Liver (tissue), 9 donors: ENCODE data around the gene AKNA. TPM values are rescaled to one million over a fixed set of nuclear protein-coding genes. Genes with fewer than 3 reads are reported as not detected.

Experiments used
- DNase-seq: peaks from one replicate; pipeline ENCODE4 v3.0.0-alpha.2; 2017; ENCODE audit warnings: low spot score
- H3K27ac ChIP-seq, 2 donors: one replicate each; pipeline ENCODE4 v1.7.0; 2013; ENCODE audit warnings: inconsistent platforms in 2 of 2, low read length in 2 of 2, control low read depth in 1 of 2, low read depth in 1 of 2, mild to moderate bottlenecking in 1 of 2
- H3K27me3 ChIP-seq, 4 donors: one replicate each; pipeline versions ENCODE4 v1.6.1 to v1.7.0; 2013; ENCODE audit warnings: low read length in 3 of 4, inconsistent platforms in 1 of 4, mild to moderate bottlenecking in 1 of 4, moderate library complexity in 1 of 4; ENCODE audit not compliant: control insufficient read depth in 4 of 4, insufficient read depth in 4 of 4
- H3K36me3 ChIP-seq, 4 donors: one replicate each; pipeline versions ENCODE4 v1.6.1 to v1.7.0; 2013; ENCODE audit warnings: low read length in 3 of 4, mild to moderate bottlenecking in 3 of 4, low read depth in 1 of 4, moderate library complexity in 1 of 4; ENCODE audit not compliant: control insufficient read depth in 4 of 4, insufficient read depth in 3 of 4
- H3K4me1 ChIP-seq, 4 donors: one replicate each; pipeline versions ENCODE4 v1.6.1 to v1.7.0; 2013; ENCODE audit warnings: low read length in 3 of 4, mild to moderate bottlenecking in 3 of 4, moderate library complexity in 1 of 4; ENCODE audit not compliant: control insufficient read depth in 4 of 4, insufficient read depth in 4 of 4
- H3K4me3 ChIP-seq, 3 donors: one replicate each; pipeline versions ENCODE4 v1.6.1 to v1.7.0; 2013; ENCODE audit warnings: low read length in 3 of 3, control low read depth in 1 of 3, low read depth in 1 of 3, mild to moderate bottlenecking in 1 of 3
- H3K9ac ChIP-seq, 2 donors: one replicate each; pipeline ENCODE4 v1.7.0; 2013; ENCODE audit warnings: low read length in 2 of 2, mild to moderate bottlenecking in 2 of 2, moderate library complexity in 2 of 2, control low read depth in 1 of 2, low read depth in 1 of 2
- H3K9me3 ChIP-seq, 4 donors: one replicate each; pipeline versions ENCODE4 v1.6.1 to v1.7.0; 2013; ENCODE audit warnings: low read length in 3 of 4; ENCODE audit not compliant: control insufficient read depth in 4 of 4
- CTCF ChIP-seq: fragments of 150-350 bp; IDR thresholded peaks from 2 replicates; pipeline ENCODE4 v1.5.1; 2017; ENCODE audit warnings: improper control_type of control experiment, low read depth, low read length; ENCODE audit not compliant: missing input control
- EGR1 ChIP-seq, 2 donors: IDR thresholded peaks; 2 replicates each; pipeline ENCODE4 v1.6.1; 2016 to 2018; ENCODE audit warnings: antibody characterized with exemption in 2 of 2, low read depth in 2 of 2
- FOXA1 ChIP-seq: IDR thresholded peaks from 2 replicates; pipeline ENCODE4 v1.6.1; 2016; ENCODE audit warnings: antibody characterized with exemption
- FOXA2 ChIP-seq: IDR thresholded peaks from 2 replicates; pipeline ENCODE4 v1.6.1; 2016; ENCODE audit warnings: antibody characterized with exemption
- GABPA ChIP-seq, 2 donors: IDR thresholded peaks in 1 of 2; conservative IDR thresholded peaks in 1 of 2; 2 replicates each; pipeline ENCODE4 v1.6.1; 2016; ENCODE audit warnings: antibody characterized with exemption in 2 of 2, mild to moderate bottlenecking in 1 of 2, moderate library complexity in 1 of 2
- HNF4A ChIP-seq, 2 donors: conservative IDR thresholded peaks; 2 replicates each; pipeline ENCODE4 v1.6.1; 2016; ENCODE audit warnings: antibody characterized with exemption in 2 of 2, mild to moderate bottlenecking in 2 of 2
- HNF4G ChIP-seq: IDR thresholded peaks from 2 replicates; pipeline ENCODE4 v1.6.1; 2016; ENCODE audit warnings: antibody characterized with exemption
- JUND ChIP-seq, 2 donors: IDR thresholded peaks; 2 replicates each; pipeline ENCODE4 v1.6.1; 2016; ENCODE audit warnings: antibody characterized with exemption in 2 of 2
- MAX ChIP-seq: IDR thresholded peaks from 2 replicates; pipeline ENCODE4 v1.6.1; 2016; ENCODE audit warnings: antibody characterized with exemption
- NR2F2 ChIP-seq: IDR thresholded peaks from 2 replicates; pipeline ENCODE4 v1.6.1; 2016; ENCODE audit warnings: antibody characterized with exemption
- RAD21 ChIP-seq, 2 donors: IDR thresholded peaks; 2 replicates each; pipeline ENCODE4 v1.6.1; 2016; ENCODE audit warnings: antibody characterized with exemption in 2 of 2, mild to moderate bottlenecking in 2 of 2
- REST ChIP-seq: IDR thresholded peaks from 2 replicates; pipeline ENCODE4 v1.6.1; 2016; ENCODE audit warnings: antibody characterized with exemption, mild to moderate bottlenecking
- RXRA ChIP-seq, 2 donors: IDR thresholded peaks; 2 replicates each; pipeline ENCODE4 v1.6.1; 2017 to 2018; ENCODE audit warnings: antibody characterized with exemption in 2 of 2, mild to moderate bottlenecking in 1 of 2
- SP1 ChIP-seq: IDR thresholded peaks from 2 replicates; pipeline ENCODE4 v1.6.1; 2018; ENCODE audit warnings: antibody characterized with exemption, mild to moderate bottlenecking
- TAF1 ChIP-seq: conservative IDR thresholded peaks from 2 replicates; pipeline ENCODE4 v1.6.1; 2016; ENCODE audit warnings: antibody characterized with exemption, mild to moderate bottlenecking
- YY1 ChIP-seq: IDR thresholded peaks from 2 replicates; pipeline ENCODE4 v1.6.1; 2016; ENCODE audit warnings: antibody characterized with exemption, mild to moderate bottlenecking
- WGBS: extraction: QIAGEN DNeasy Blood & Tissue Kit; methylation state at CpG from one replicate; pipeline ENCODE4 v1.1.7; 2013; 5-methylcytosine and 5-hydroxymethylcytosine counted together
- polyA plus RNA-seq, 2 donors: library from polyadenylated mRNA; stranded (reverse) in 1 of 2; unstranded in 1 of 2; fragments of 200-250 nt in 1 of 2; fragments of >200 nt in 1 of 2; fragmentation: Nextera tagmentation in 1 of 2; extraction: Ambion mirVana in 1 of 2; gene quantifications; one replicate each; pipeline versions ENCODE4 v1.2.1 to v1.2.3, GENCODE V29; 2013 to 2015
- total RNA-seq, 2 donors: library from RNA; depleted of rRNA; stranded (reverse); fragments of >200 nt; gene quantifications; one replicate each; pipeline ENCODE4 v1.2.3, GENCODE V29; 2014
- TF ChIP-seq, protein P1 (sequence below): IDR thresholded peaks from 2 replicates; pipeline ENCODE4 v1.6.1; 2016; ENCODE audit warnings: antibody characterized with exemption
- donor health status: healthy.
- donor health status: healthy.
- donor health status: healthy.
- donor health status: healthy.
- donor health status: healthy.

The AKNA gene
- total and polyA plus RNA-seq, 4 donors: 4.2 to 31.7 (median 6.9) TPM

DNA sequence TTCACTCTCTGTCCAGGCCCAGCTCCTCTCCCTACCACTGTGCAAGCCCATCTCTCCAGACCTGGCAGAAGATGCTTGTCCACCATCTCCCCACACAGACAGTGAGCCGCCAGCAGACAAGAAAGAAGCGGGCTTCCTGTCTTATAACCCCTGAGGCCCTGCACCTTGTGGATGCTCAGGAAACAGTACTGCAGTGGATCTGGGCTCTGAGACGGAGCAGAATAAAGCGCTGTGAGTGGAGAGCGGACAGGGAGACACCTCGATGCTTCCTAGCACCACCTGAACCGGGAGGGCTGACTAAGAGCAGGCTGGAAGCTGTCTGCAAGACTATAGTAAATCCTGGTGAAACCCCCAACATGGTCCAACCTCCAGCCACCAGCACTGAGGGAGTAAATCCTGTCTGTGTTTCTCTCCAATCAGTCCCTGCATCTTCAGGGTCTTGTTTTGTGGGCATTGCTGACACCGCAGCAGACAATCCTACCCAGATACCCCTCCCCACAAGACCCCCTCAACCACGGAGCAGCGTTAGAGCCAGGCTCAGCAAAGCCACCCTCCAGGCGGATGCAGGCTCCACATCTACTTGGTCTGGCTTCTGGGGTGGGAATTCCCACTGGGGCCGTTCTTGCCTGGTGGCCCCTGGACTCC, 39.4 kb downstream of the AKNA start:
- 89% methylated on average over 12 of the region's 12 CpGs for WGBS
- Histone ChIP-seq H3K36me3 (peaks cover 11 to 67% (median 51%) of the 10 kb centered on the region in 4 donors), H3K4me1 (peaks cover 0 to 6% (median 0%) of the 10 kb centered on the region in 4 donors), H3K9ac (no peak overlapping the region), H3K27ac (no peak overlapping the region), H3K27me3 (no peaks in the 10 kb centered on the region), H3K4me3 (no peak overlapping the region), H3K9me3 (no peaks in the 10 kb centered on the region)
- DNase-seq: no peak
- TF ChIP-seq JUND (IDR thresholded peaks at IDR 0.05): no peak
- TF ChIP-seq NR2F2: no peak
- TF ChIP-seq RXRA (IDR thresholded peaks at IDR 0.05): no peak
- TF ChIP-seq EGR1 (IDR thresholded peaks at IDR 0.05; ENCODE audit: low read depth in 2 of 2): no peak
- TF ChIP-seq SP1: no peak
- no peak for TF ChIP-seq REST
- TF ChIP-seq HNF4G: no peak
- no peak for TF ChIP-seq CTCF
- no peak for TF ChIP-seq MAX
- TF ChIP-seq, protein P1, sequence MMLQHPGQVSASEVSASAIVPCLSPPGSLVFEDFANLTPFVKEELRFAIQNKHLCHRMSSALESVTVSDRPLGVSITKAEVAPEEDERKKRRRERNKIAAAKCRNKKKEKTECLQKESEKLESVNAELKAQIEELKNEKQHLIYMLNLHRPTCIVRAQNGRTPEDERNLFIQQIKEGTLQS: no peak
- no peak for TF ChIP-seq GABPA (IDR thresholded peaks at IDR 0.05 in 1 of 2, conservative IDR thresholded peaks at IDR 0.05 in 1 of 2)
- no peak for TF ChIP-seq FOXA1
- no peak for TF ChIP-seq YY1
- TF ChIP-seq RAD21 (IDR thresholded peaks at IDR 0.05): no peak
- TF ChIP-seq HNF4A (conservative IDR thresholded peaks at IDR 0.05): no peak
- no peak for TF ChIP-seq TAF1

- peaks cover 0 to 6% (median 0%) of the 10 kb centered on the region in 4 donors for H3K4me1 ChIP-seq
- DNase-seq: no peak
- H3K9ac ChIP-seq: no peak overlapping the region
- no peak overlapping the region for H3K27ac ChIP-seq
- no peak overlapping the region for H3K4me3 ChIP-seq
- 92% methylated on average over 15 of the region's 15 CpGs for WGBS
- no peaks in the 10 kb centered on the region for H3K27me3 ChIP-seq
- no peaks in the 10 kb centered on the region for H3K9me3 ChIP-seq
- H3K36me3 ChIP-seq: peaks cover 11 to 74% (median 57%) of the 10 kb centered on the region in 4 donors
- TF ChIP-seq SP1 (no peak), REST (no peak), HNF4G (no peak), EGR1 (IDR thresholded peaks at IDR 0.05; ENCODE audit: low read depth in 2 of 2) (no peak), FOXA2 (no peak), JUND (IDR thresholded peaks at IDR 0.05) (no peak), CTCF (no peak), RXRA (IDR thresholded peaks at IDR 0.05) (no peak), NR2F2 (no peak)
- TF ChIP-seq, protein P1: no peak
Observed at GRCh38 chr9:114347675-114348074, 40.1 kb downstream of the AKNA start.
